C1 segment of cervical spinal cord (tissue), 14 donors: ENCODE results near the gene EHMT1.
"Not testable (repeated sequence)": the region's sequence is repeated elsewhere in the genome, so short reads cannot be mapped to it uniquely, and the experiment has no call there.

Source experiments
- DNase-seq, 14 donors: peaks; one replicate each; lab custom pipeline; 2025; lab: John Stamatoyannopoulos, UW

Gene EHMT1

GRCh38 chr9:137883977-137884376 lies 265.2 kb downstream of the EHMT1 start:
- not testable (repeated sequence) for DNase-seq

GRCh38 chr9:137884547-137884946 lies 265.7 kb downstream of the EHMT1 start:
- not testable (repeated sequence) for DNase-seq

GRCh38 chr9:137885121-137885520 lies 266.3 kb downstream of the EHMT1 start:
- not testable (repeated sequence) for DNase-seq
